Activated CD8-positive, alpha-beta memory T cell treated with anti-CD3 and anti-CD28 coated beads, Interleukin-2, amount 10 ng/mL, durations not matched to agents 7 days and 5 days (primary cell): ENCODE data around the gene CDC20. TPM values are rescaled to one million over a fixed set of nuclear protein-coding genes. Genes with fewer than 3 reads are reported as not detected.

Source experiments
- ATAC-seq: fragments of 150-1000 bp; cut with Tn5 transposase; one replicate; pipeline ENCODE4 v1.10.0; 2021; ENCODE audit warnings: moderate library complexity
- CTCF ChIA-PET: fragments of 350-600 bp; sonication (Branson Sonifier 250); formaldehyde crosslinking; loops from one replicate; lab custom pipeline; 2021; ENCODE audit warnings: antibody characterized with exemption; lab: Charles Lee
- DNase-seq: peaks from one replicate; pipeline ENCODE4 v3.0.0-alpha.2; 2020
- H3K27ac Mint-ChIP-seq: one replicate; pipeline ENCODE4 v1.8.0; 2021; ENCODE audit warnings: mild to moderate bottlenecking, mixed read lengths
- H3K27me3 Mint-ChIP-seq: one replicate; pipeline ENCODE4 v1.8.0; 2021; ENCODE audit warnings: mixed read lengths
- H3K36me3 Mint-ChIP-seq: one replicate; pipeline ENCODE4 v1.8.0; 2021; ENCODE audit warnings: mild to moderate bottlenecking, mixed read lengths
- H3K4me1 Mint-ChIP-seq: one replicate; pipeline ENCODE4 v1.8.0; 2021; ENCODE audit warnings: mixed read lengths
- H3K4me3 Mint-ChIP-seq: one replicate; pipeline ENCODE4 v1.8.0; 2021; ENCODE audit warnings: mild to moderate bottlenecking, moderate library complexity, mixed read lengths
- H3K9me3 Mint-ChIP-seq: one replicate; pipeline ENCODE4 v1.8.0; 2022; ENCODE audit warnings: low read depth, mixed read lengths
- total RNA-seq, 2 experiments: library from RNA; stranded (reverse); gene quantifications; one replicate each; pipeline ENCODE4 v1.2.3, GENCODE V29; 2021

The CDC20 gene
- total RNA-seq, 2 experiments from 2014 or later: 188 to 194 TPM

- CTCF ChIA-PET: interaction anchor here (0.6 kb wide), 1 partner anchor 737 kb away, joined by 3 read pairs; no protein-coding TSS in a partner anchor
- no peaks in the 10 kb centered on the region for H3K36me3 Mint-ChIP-seq
Measured at GRCh38 chr1:43318831-43319230, 40.0 kb upstream of the CDC20 start.

GRCh38 chr1:43319288-43319687 is 39.5 kb upstream of the CDC20 start:
- Mint-ChIP-seq H3K36me3 (no peaks in the 10 kb centered on the region), H3K4me3 (no peak overlapping the region), H3K27me3 (no peaks in the 10 kb centered on the region), H3K9me3 (peaks cover 1% of the 10 kb centered on the region), H3K27ac (no peak overlapping the region), H3K4me1 (no peaks in the 10 kb centered on the region)
- CTCF ChIA-PET: interaction anchor here (0.6 kb wide), 1 partner anchor 737 kb away, joined by 3 read pairs; no protein-coding TSS in a partner anchor
- no peak for ATAC-seq
- DNase-seq: no peak

More at GRCh38 chr1:43318831-43319230, 40.0 kb upstream of the CDC20 start:
- H3K27ac Mint-ChIP-seq: no peak overlapping the region
- H3K27me3 Mint-ChIP-seq: no peaks in the 10 kb centered on the region
- DNase-seq (no peak), ATAC-seq (no peak)
- H3K9me3 Mint-ChIP-seq: no peaks in the 10 kb centered on the region
- no peaks in the 10 kb centered on the region for H3K4me1 Mint-ChIP-seq
- no peak overlapping the region for H3K4me3 Mint-ChIP-seq

- Mint-ChIP-seq H3K36me3 (no peaks in the 10 kb centered on the region), H3K27ac (no peak overlapping the region)
- CTCF ChIA-PET: no interaction called here
Measured at GRCh38 chr1:43319766-43320165, 39.0 kb upstream of the CDC20 start.

GRCh38 chr1:43321331-43321891 is 37.4 kb upstream of the CDC20 start:
- Mint-ChIP-seq H3K9me3 (peaks cover 10% of the 10 kb centered on the region), H3K27ac (no peak overlapping the region), H3K27me3 (peaks cover 2% of the 10 kb centered on the region), H3K4me3 (no peak overlapping the region), H3K4me1 (no peaks in the 10 kb centered on the region), H3K36me3 (peaks cover 4% of the 10 kb centered on the region)
- no peak for ATAC-seq
- CTCF ChIA-PET: interaction anchor here (1.5 kb wide), 1 partner anchor 94 kb away, joined by 3 read pairs; no protein-coding TSS in a partner anchor
- no peak for DNase-seq

More at GRCh38 chr1:43319766-43320165, 39.0 kb upstream of the CDC20 start:
- Mint-ChIP-seq H3K4me1 (no peaks in the 10 kb centered on the region), H3K27me3 (no peaks in the 10 kb centered on the region), H3K4me3 (no peak overlapping the region), H3K9me3 (peaks cover 6% of the 10 kb centered on the region)
- ATAC-seq (no peak), DNase-seq (no peak)

GRCh38 chr1:43322506-43322905 is 36.3 kb upstream of the CDC20 start:
- Mint-ChIP-seq H3K27ac (no peak overlapping the region), H3K4me3 (no peak overlapping the region), H3K36me3 (peaks cover 4% of the 10 kb centered on the region), H3K4me1 (no peaks in the 10 kb centered on the region), H3K27me3 (peaks cover 2% of the 10 kb centered on the region), H3K9me3 (peaks cover 10% of the 10 kb centered on the region)
- CTCF ChIA-PET: no interaction called here
- no peak for DNase-seq
- ATAC-seq: no peak

GRCh38 chr1:43324810-43325209 is 34.0 kb upstream of the CDC20 start:
- H3K36me3 Mint-ChIP-seq: peaks cover 8% of the 10 kb centered on the region
- peaks cover under 1% of the 10 kb centered on the region for H3K4me1 Mint-ChIP-seq
- ATAC-seq (no peak), DNase-seq (no peak)
- CTCF ChIA-PET: no interaction called here
- no peak overlapping the region for H3K27ac Mint-ChIP-seq
- peaks cover 2% of the 10 kb centered on the region for H3K27me3 Mint-ChIP-seq
- H3K4me3 Mint-ChIP-seq: no peak overlapping the region
- H3K9me3 Mint-ChIP-seq: peaks cover 12% of the 10 kb centered on the region

GRCh38 chr1:43325381-43325780 is 33.4 kb upstream of the CDC20 start:
- Mint-ChIP-seq H3K27ac (no peak overlapping the region), H3K4me1 (peaks cover 6% of the 10 kb centered on the region), H3K36me3 (peaks cover 8% of the 10 kb centered on the region), H3K9me3 (peaks cover 12% of the 10 kb centered on the region), H3K4me3 (no peak overlapping the region), H3K27me3 (peaks cover 2% of the 10 kb centered on the region)
- CTCF ChIA-PET: no interaction called here
- no peak for ATAC-seq
- no peak for DNase-seq

GRCh38 chr1:43327549-43328292 is 31.1 kb upstream of the CDC20 start:
- DNase-seq (no peak), ATAC-seq (no peak)
- Mint-ChIP-seq H3K27ac (no peak overlapping the region), H3K4me1 (peaks cover 6% of the 10 kb centered on the region), H3K4me3 (no peak overlapping the region), H3K27me3 (peaks cover 2% of the 10 kb centered on the region), H3K36me3 (peaks cover 8% of the 10 kb centered on the region), H3K9me3 (peaks cover 12% of the 10 kb centered on the region)
- CTCF ChIA-PET: interaction anchor here (1.0 to 1.4 kb wide), 2 partner anchors 13 to 87 kb away, joined by 3 to 5 read pairs; no protein-coding TSS in a partner anchor

GRCh38 chr1:43329995-43330751 is 28.6 kb upstream of the CDC20 start:
- peak; percentile 43 for DNase-seq
- Mint-ChIP-seq H3K9me3 (peaks cover 4% of the 10 kb centered on the region), H3K4me3 (no peak overlapping the region), H3K36me3 (peaks cover 7% of the 10 kb centered on the region), H3K4me1 (peaks cover 6% of the 10 kb centered on the region), H3K27me3 (peaks cover 2% of the 10 kb centered on the region), H3K27ac (no peak overlapping the region)
- ATAC-seq: no peak
- CTCF ChIA-PET: no interaction called here

- Mint-ChIP-seq H3K4me3 (no peak overlapping the region), H3K9me3 (peaks cover 2% of the 10 kb centered on the region), H3K4me1 (peaks cover 6% of the 10 kb centered on the region), H3K27me3 (no peaks in the 10 kb centered on the region), H3K36me3 (peaks cover 3% of the 10 kb centered on the region), H3K27ac (no peak overlapping the region)
- no peak for ATAC-seq
- CTCF ChIA-PET: no interaction called here
- no peak for DNase-seq
Measured at GRCh38 chr1:43331688-43332087, 27.1 kb upstream of the CDC20 start.

- DNase-seq: no peak
- no peaks in the 10 kb centered on the region for H3K36me3 Mint-ChIP-seq
- H3K4me3 Mint-ChIP-seq: no peak overlapping the region
- peaks cover 6% of the 10 kb centered on the region for H3K4me1 Mint-ChIP-seq
- no peaks in the 10 kb centered on the region for H3K27me3 Mint-ChIP-seq
- no peak for ATAC-seq
- no peak overlapping the region for H3K27ac Mint-ChIP-seq
- H3K9me3 Mint-ChIP-seq: no peaks in the 10 kb centered on the region
- CTCF ChIA-PET: no interaction called here
Measured at GRCh38 chr1:43334453-43335205, 24.2 kb upstream of the CDC20 start.

- ATAC-seq (no peak), DNase-seq (no peak)
- H3K36me3 Mint-ChIP-seq: no peaks in the 10 kb centered on the region
- no peak within 1 kb of the TSS for H3K27ac Mint-ChIP-seq
- no peaks in the 10 kb centered on the region for H3K9me3 Mint-ChIP-seq
- no peaks in the 10 kb centered on the region for H3K27me3 Mint-ChIP-seq
- H3K4me1 Mint-ChIP-seq: no peaks in the 10 kb centered on the region
- H3K4me3 Mint-ChIP-seq: no peak within 1 kb of the TSS
- CTCF ChIA-PET: no interaction called here
Measured at GRCh38 chr1:43337588-43337987, 21.2 kb upstream of the CDC20 start, which contains the start of gene MPL. Gene MPL, plus strand, starts transcription at chr1:43337818. Its CDS starts 31 bp downstream, at chr1:43337849.

GRCh38 chr1:43338001-43338400 is 20.8 kb upstream of the CDC20 start:
- ATAC-seq: no peak

More at GRCh38 chr1:43338001-43338400, 20.8 kb upstream of the CDC20 start:
- H3K27me3 Mint-ChIP-seq: no peaks in the 10 kb centered on the region
- H3K4me3 Mint-ChIP-seq: no peak overlapping the region
- no peak for DNase-seq
- H3K9me3 Mint-ChIP-seq: no peaks in the 10 kb centered on the region
- no peaks in the 10 kb centered on the region for H3K36me3 Mint-ChIP-seq
- CTCF ChIA-PET: no interaction called here
- no peak overlapping the region for H3K27ac Mint-ChIP-seq
- no peaks in the 10 kb centered on the region for H3K4me1 Mint-ChIP-seq
